IMR-90 (cell line): ENCODE data around the gene ATP2A3. TPM values are rescaled to one million over a fixed set of nuclear protein-coding genes. Genes with fewer than 3 reads are reported as not detected.

Experiments used
- ATAC-seq: fragments of 200-7000 bp; cut with Tn5 transposase; 2 replicates; pipeline ENCODE4 v1.9.1; 2020; ENCODE audit warnings: low read depth, mild to moderate bottlenecking, moderate library complexity
- BruUV-seq: library from RNA; stranded (reverse); fragments of 400-500 nt; replicated peaks from 2 replicates; lab custom pipeline; 2021; lab: Mats Ljungman, UMichigan
- CTCF ChIA-PET: fragments of 300-600 bp; formaldehyde crosslinking; extraction: SDS; loops from one replicate; lab custom pipeline; 2021; ENCODE audit warnings: antibody characterized with exemption; lab: Yijun Ruan, JAX
- POLR2A ChIA-PET: fragments of 300-600 bp; sonication (Branson Sonifier 250); formaldehyde crosslinking; loops from one replicate; lab custom pipeline; 2022; ENCODE audit warnings: antibody characterized with exemption; ENCODE audit not compliant: unreplicated experiment; lab: Charles Lee
- DNase-seq: peaks from one replicate; pipeline ENCODE4 v3.0.0; 2013
- H2AFZ ChIP-seq: replicated peaks from 2 replicates; pipeline ENCODE3; 2013; ENCODE audit warnings: low read length, mild to moderate bottlenecking; ENCODE audit not compliant: poor library complexity
- H2AK5ac ChIP-seq: 2 replicates; pipeline ENCODE4 v1.6.1; 2013; ENCODE audit warnings: low read depth, low read length, inconsistent platforms
- H2AK9ac ChIP-seq: replicated peaks from 2 replicates; pipeline ENCODE3; 2013; ENCODE audit warnings: mild to moderate bottlenecking, low read depth, low read length, moderate library complexity; ENCODE audit not compliant: poor library complexity
- H2BK120ac ChIP-seq: 2 replicates; pipeline ENCODE4 v1.6.1; 2013; ENCODE audit warnings: low read depth, low read length, inconsistent platforms
- H2BK15ac ChIP-seq: 3 replicates; pipeline ENCODE4 v1.6.1; 2013; ENCODE audit warnings: low read depth, low read length, inconsistent platforms
- H2BK20ac ChIP-seq: 2 replicates; pipeline ENCODE4 v1.6.1; 2013; ENCODE audit warnings: low read depth, mild to moderate bottlenecking, inconsistent platforms, low read length, moderate library complexity
- H2BK5ac ChIP-seq: 2 replicates; pipeline ENCODE4 v1.6.1; 2013; ENCODE audit warnings: mild to moderate bottlenecking, low read depth, low read length, inconsistent platforms; ENCODE audit not compliant: poor library complexity, severe bottlenecking
- H3K14ac ChIP-seq: replicated peaks from 2 replicates; pipeline ENCODE4 v1.6.1; 2013; ENCODE audit warnings: low read depth, low read length, inconsistent platforms
- H3K18ac ChIP-seq: 2 replicates; pipeline ENCODE4 v1.6.1; 2013; ENCODE audit warnings: low read depth, low read length, control low read depth
- H3K23ac ChIP-seq: 2 replicates; pipeline ENCODE4 v1.6.1; 2013; ENCODE audit warnings: low read depth, low read length, inconsistent platforms
- H3K27ac ChIP-seq: 2 replicates; pipeline ENCODE4 v1.5.1; 2013; ENCODE audit warnings: mild to moderate bottlenecking, control low read depth, low read length; ENCODE audit not compliant: insufficient read depth
- H3K27me3 ChIP-seq: 2 replicates; pipeline ENCODE4 v1.6.1; 2013; ENCODE audit warnings: low read length; ENCODE audit not compliant: control insufficient read depth, insufficient read depth
- H3K36me3 ChIP-seq: 2 replicates; pipeline ENCODE4 v1.6.1; 2013; ENCODE audit warnings: low read length, mixed read lengths; ENCODE audit not compliant: control insufficient read depth, insufficient read depth
- H3K4ac ChIP-seq: 2 replicates; pipeline ENCODE4 v1.6.1; 2013; ENCODE audit warnings: low read depth, low read length, inconsistent platforms
- H3K4me1 ChIP-seq: 2 replicates; pipeline ENCODE4 v1.6.1; 2013; ENCODE audit warnings: low read length, mixed read lengths; ENCODE audit not compliant: control insufficient read depth, insufficient read depth
- H3K4me2 ChIP-seq: 2 replicates; pipeline ENCODE4 v1.6.1; 2013; ENCODE audit warnings: low read depth, mild to moderate bottlenecking, control low read depth, low read length, moderate library complexity
- H3K4me3 ChIP-seq: 2 replicates; pipeline ENCODE4 v1.5.1; 2013; ENCODE audit warnings: low read depth, mild to moderate bottlenecking, control low read depth, low read length, moderate library complexity; ENCODE audit not compliant: insufficient read depth
- H3K56ac ChIP-seq: 2 replicates; pipeline ENCODE4 v1.6.1; 2013; ENCODE audit warnings: low read length, inconsistent platforms; ENCODE audit not compliant: insufficient read depth; ENCODE audit errors: extremely low read depth
- H3K79me1 ChIP-seq, 2 experiments: 2 replicates each; pipeline ENCODE4 v1.6.1; 2013; ENCODE audit warnings: low read length in 2 of 2, inconsistent platforms in 1 of 2, low read depth in 1 of 2
- H3K9ac ChIP-seq: 2 replicates; pipeline ENCODE4 v1.6.1; 2013; ENCODE audit warnings: low read depth, low read length, control low read depth
- H3K9me1 ChIP-seq: 2 replicates; pipeline ENCODE4 v1.6.1; 2013; ENCODE audit warnings: low read length, inconsistent platforms; ENCODE audit not compliant: insufficient read depth
- H3K9me3 ChIP-seq: 2 replicates; pipeline ENCODE4 v1.6.1; 2013; ENCODE audit warnings: low read length; ENCODE audit not compliant: control insufficient read depth, insufficient read depth
- H4K20me1 ChIP-seq: 2 replicates; pipeline ENCODE4 v1.6.1; 2013; ENCODE audit warnings: low read length, inconsistent platforms; ENCODE audit not compliant: insufficient read depth
- H4K5ac ChIP-seq: 2 replicates; pipeline ENCODE4 v1.6.1; 2013; ENCODE audit warnings: mild to moderate bottlenecking, low read depth, low read length, control low read depth
- H4K8ac ChIP-seq, 2 experiments: 2 replicates each; pipeline ENCODE4 v1.6.1; 2013; ENCODE audit warnings: low read depth in 2 of 2, low read length in 2 of 2, control low read depth in 1 of 2, inconsistent platforms in 1 of 2
- H4K91ac ChIP-seq: 2 replicates; pipeline ENCODE4 v1.6.1; 2013; ENCODE audit warnings: low read depth, low read length, inconsistent platforms; ENCODE audit not compliant: insufficient read depth
- BHLHE40 ChIP-seq: fragments of 150-350 bp; IDR thresholded peaks from 2 replicates; pipeline ENCODE4 v1.6.1; 2016; ENCODE audit warnings: mild to moderate bottlenecking, low read depth, low read length
- WGBS, 2 experiments: methylation state at CpG; one replicate each; pipeline versions ENCODE4 v1.1.5 to v1.1.7; 2013; ENCODE audit warnings: missing lambda C conversion rate in 2 of 2; ENCODE audit not compliant: insufficient read length in 1 of 2; ENCODE audit errors: extremely low coverage in 2 of 2; 5-methylcytosine and 5-hydroxymethylcytosine counted together
- dilution Hi-C: fragments of 300-500 bp; cut with HindIII; formaldehyde crosslinking; loops from one replicate; pipeline ENCODE4 v1.14.3; 2018; ENCODE audit warnings: low sequenced_read_pairs; ENCODE audit not compliant: unreplicated experiment
- in situ Hi-C: fragments of 300-500 bp; cut with MboI; formaldehyde crosslinking; loops from 3 replicates; pipeline ENCODE4 v1.14.3; 2019; ENCODE audit warnings: low sequenced_read_pairs, inconsistent platforms, mixed read lengths
- intact Hi-C: fragments of 100-400 bp; cut with micrococcal nuclease; formaldehyde crosslinking; loops from 2 replicates; pipeline ENCODE4 v1.10.0; 2022
- polyA plus RNA-seq, 3 experiments: library from polyadenylated mRNA; depleted of rRNA; stranded (reverse); fragments of >200 nt; gene quantifications; 2 replicates each; pipeline ENCODE4 v1.2.3, GENCODE V29; 2012; ENCODE audit warnings: low replicate concordance in 1 of 3
- total RNA-seq: library from RNA; depleted of rRNA; stranded (reverse); fragments of >200 nt; gene quantifications from 2 replicates; pipeline ENCODE4 v1.2.3, GENCODE V29; 2012

ATP2A3 gene
- total and polyA plus RNA-seq, 2 of the 4 experiments (the other 2 are of a cell fraction) = 0.18 to 0.63 TPM

DNA sequence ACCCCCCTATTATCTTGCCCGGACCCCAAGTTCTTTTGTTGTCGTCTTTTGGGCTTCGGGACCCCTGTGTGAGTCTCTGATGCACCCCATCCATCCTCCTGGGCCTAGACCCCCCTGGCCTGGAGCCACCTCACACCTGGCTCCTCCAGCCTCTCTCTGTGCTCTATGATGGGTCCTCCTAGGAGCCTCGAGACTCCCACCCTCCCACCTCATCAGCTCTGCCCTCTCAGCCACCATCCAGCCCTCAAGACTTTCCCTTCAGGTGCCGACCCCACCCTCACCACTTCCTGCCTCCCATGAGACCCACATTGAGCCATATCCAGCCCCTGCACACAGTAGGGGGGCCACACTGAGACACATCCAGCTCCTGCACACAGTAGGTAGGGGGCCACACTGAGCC, 8.7 kb upstream of the ATP2A3 start:
- Histone ChIP-seq H4K8ac (no peak overlapping the region), H4K5ac (no peak overlapping the region), H3K36me3 (no peaks in the 10 kb centered on the region), H2BK20ac (no peak overlapping the region), H2AK5ac (no peak overlapping the region), H2BK15ac (no peak overlapping the region), H3K56ac (no peak overlapping the region), H2AK9ac (no peak overlapping the region), H3K9me3 (peaks cover 9% of the 10 kb centered on the region), H3K4me3 (no peak overlapping the region), H3K4me1 (no peaks in the 10 kb centered on the region), H2BK5ac (no peak overlapping the region), H3K23ac (no peak overlapping the region), H4K91ac (no peak overlapping the region), H2AFZ (no peak overlapping the region), H4K20me1 (no peaks in the 10 kb centered on the region), H3K79me1 (no peaks in the 10 kb centered on the region), H3K27me3 (peaks cover 26% of the 10 kb centered on the region), H3K4ac (no peak overlapping the region), H3K18ac (no peak overlapping the region), H3K9me1 (no peaks in the 10 kb centered on the region), H3K14ac (no peak overlapping the region), H2BK120ac (no peak overlapping the region), H3K4me2 (no peak overlapping the region), H3K9ac (no peak overlapping the region), H3K27ac (no peak overlapping the region)
- no peak for TF ChIP-seq BHLHE40
- ChIA-PET CTCF (no interaction called here), POLR2A (no interaction called here)
- WGBS, 2 experiments = 49% methylated on average over 4 of the region's 5 CpGs; no CpG with 5 or more reads in 1 of the 2 experiments
- in situ Hi-C loops (no loop called here), intact Hi-C loops (no loop called here), dilution Hi-C loops (no loop called here)
- ATAC-seq (no peak), DNase-seq (no peak)
- BruUV-seq = no TSS peak
